Hepatic stellate cell (primary cell): ENCODE measurements around the gene EPHX1.

Source experiments
- DNase-seq: peaks from one replicate; pipeline ENCODE4 v3.0.0; 2011; ENCODE audit warnings: low spot score

Gene EPHX1

GRCh38 chr1:225861834-225862580 is 52.1 kb downstream of the EPHX1 start:
- no peak for DNase-seq

- no peak for DNase-seq
Observed at GRCh38 chr1:225862581-225862950, 52.6 kb downstream of the EPHX1 start.

- no peak for DNase-seq
Observed at GRCh38 chr1:225863167-225863566, 53.2 kb downstream of the EPHX1 start.

- DNase-seq = no peak
Observed at GRCh38 chr1:225865514-225865913, 55.6 kb downstream of the EPHX1 start.

- peak; percentile 71 for DNase-seq
Observed at GRCh38 chr1:225866061-225866837, 56.3 kb downstream of the EPHX1 start.

- DNase-seq = no peak
Observed at GRCh38 chr1:225866981-225867380, 57.1 kb downstream of the EPHX1 start.

GRCh38 chr1:225868631-225869330 is 58.9 kb downstream of the EPHX1 start:
- no peak for DNase-seq

GRCh38 chr1:225870911-225871310 is 61.0 kb downstream of the EPHX1 start:
- DNase-seq = no peak

- no peak for DNase-seq
Observed at GRCh38 chr1:225871359-225872074, 61.6 kb downstream of the EPHX1 start.

GRCh38 chr1:225872075-225872430 is 62.1 kb downstream of the EPHX1 start:
- no peak for DNase-seq

- DNase-seq = no peak
Observed at GRCh38 chr1:225873281-225873850, 63.4 kb downstream of the EPHX1 start.

- no peak for DNase-seq
Observed at GRCh38 chr1:225874431-225874830, 64.5 kb downstream of the EPHX1 start.

- no peak for DNase-seq
Observed at GRCh38 chr1:225875044-225875815, 65.3 kb downstream of the EPHX1 start.

GRCh38 chr1:225876900-225877510 is 67.1 kb downstream of the EPHX1 start:
- no peak for DNase-seq

- peak; percentile 88 for DNase-seq
Observed at GRCh38 chr1:225877580-225877979, 67.7 kb downstream of the EPHX1 start.

- DNase-seq = no peak
Observed at GRCh38 chr1:225878282-225878681, 68.4 kb downstream of the EPHX1 start.

- no peak for DNase-seq
Observed at GRCh38 chr1:225879521-225880221, 69.7 kb downstream of the EPHX1 start.

GRCh38 chr1:225880222-225880588 is 70.3 kb downstream of the EPHX1 start:
- no peak for DNase-seq

GRCh38 chr1:225880636-225881035 is 70.7 kb downstream of the EPHX1 start:
- DNase-seq = no peak
